ENCODE results near the gene SERPINB1. TPM values are rescaled to one million over a fixed set of nuclear protein-coding genes. Genes with fewer than 3 reads are reported as not detected.
"Not testable (repeated sequence)": the region's sequence is repeated elsewhere in the genome, so short reads cannot be mapped to it uniquely, and the experiment has no call there.

Gene SERPINB1
- total RNA-seq, 1 experiment from 2014 or later: 133 TPM

GRCh38 chr6:2804516-2804915, 37.1 kb downstream of the SERPINB1 start:
- no peak overlapping the region for H2AFZ ChIP-seq (ENCODE audit: low read length)
- ChIA-PET POLR2A (ENCODE audit: unreplicated experiment) (no interaction called here), CTCF (no interaction called here)
- H3K9me3 ChIP-seq (ENCODE audit: low read length): no peaks in the 10 kb centered on the region
- H3K27me3 ChIP-seq (ENCODE audit: low read length): no peaks in the 10 kb centered on the region
- no peaks in the 10 kb centered on the region for H3K9me2 ChIP-seq (replicated peaks; ENCODE audit: low read length)
- peaks cover 7% of the 10 kb centered on the region for H3F3A ChIP-seq (ENCODE audit: low read length, unreplicated experiment)
- H3K4me3 ChIP-seq (ENCODE audit: low read length): no peak overlapping the region
- TF ChIP-seq EZH2 (IDR thresholded peaks at IDR 0.05; ENCODE audit: low read length, unreplicated experiment): no peak
- no peak for TF ChIP-seq CTCF (conservative IDR thresholded peaks at IDR 0.05; ENCODE audit: low read depth, low read length)
- H3K9ac ChIP-seq (ENCODE audit: low read length): no peak overlapping the region
- intact Hi-C loops (cut with micrococcal nuclease): no loop called here
- no peaks in the 10 kb centered on the region for H4K20me1 ChIP-seq (ENCODE audit: low read length)
- no TSS peak for BruUV-seq (replicated peaks)
- H3K36me3 ChIP-seq (ENCODE audit: low read depth, low read length): no peaks in the 10 kb centered on the region
- no peaks in the 10 kb centered on the region for H3K79me2 ChIP-seq (ENCODE audit: low read length)
- no peak overlapping the region for H3K27ac ChIP-seq (ENCODE audit: low read length)
- DNase-seq: no peak
- no peak overlapping the region for H3K4me2 ChIP-seq (ENCODE audit: low read length)
- no peak for ATAC-seq
- peaks cover 24% of the 10 kb centered on the region for H3K4me1 ChIP-seq (ENCODE audit: insufficient read depth, low read length)

GRCh38 chr6:2803731-2804429, 37.8 kb downstream of the SERPINB1 start:
- H3K27me3 ChIP-seq (ENCODE audit: low read length): no peaks in the 10 kb centered on the region
- no peaks in the 10 kb centered on the region for H4K20me1 ChIP-seq (ENCODE audit: low read length)
- H2AFZ ChIP-seq (ENCODE audit: low read length): no peak overlapping the region
- H3K27ac ChIP-seq (ENCODE audit: low read length): no peak overlapping the region
- H3K4me3 ChIP-seq (ENCODE audit: low read length): no peak overlapping the region
- no peak for TF ChIP-seq EZH2phosphoT487 (IDR thresholded peaks at IDR 0.05; ENCODE audit: borderline replicate concordance, low read length)
- no peak for TF ChIP-seq EZH2 (IDR thresholded peaks at IDR 0.05; ENCODE audit: low read length, unreplicated experiment)
- TF ChIP-seq CTCF (conservative IDR thresholded peaks at IDR 0.05; ENCODE audit: low read depth, low read length): no peak
- no peaks in the 10 kb centered on the region for H3K79me2 ChIP-seq (ENCODE audit: low read length)
- ATAC-seq (no peak), DNase-seq (no peak)
- H3K4me1 ChIP-seq (ENCODE audit: insufficient read depth, low read length): peaks cover 18% of the 10 kb centered on the region
- POLR2A ChIA-PET (ENCODE audit: unreplicated experiment): no interaction called here
- no peaks in the 10 kb centered on the region for H3K36me3 ChIP-seq (ENCODE audit: low read depth, low read length)
- H3F3A ChIP-seq (ENCODE audit: low read length, unreplicated experiment): peaks cover under 1% of the 10 kb centered on the region
- intact Hi-C loops (cut with micrococcal nuclease): no loop called here
- no peaks in the 10 kb centered on the region for H3K9me2 ChIP-seq (replicated peaks; ENCODE audit: low read length)
- BruUV-seq (replicated peaks): no TSS peak
- H3K4me2 ChIP-seq (ENCODE audit: low read length): no peak overlapping the region
- no peaks in the 10 kb centered on the region for H3K9me3 ChIP-seq (ENCODE audit: low read length)
- no peak overlapping the region for H3K9ac ChIP-seq (ENCODE audit: low read length)
- CTCF ChIA-PET: no interaction called here

GRCh38 chr6:2802521-2803060, 39.1 kb downstream of the SERPINB1 start:
- Histone ChIP-seq H3K79me2 (ENCODE audit: low read length) (no peaks in the 10 kb centered on the region), H3K4me3 (ENCODE audit: low read length) (no peak overlapping the region), H3K27ac (ENCODE audit: low read length) (no peak overlapping the region), H3K9me2 (replicated peaks; ENCODE audit: low read length) (no peaks in the 10 kb centered on the region), H3K36me3 (ENCODE audit: low read depth, low read length) (no peaks in the 10 kb centered on the region), H3K9ac (ENCODE audit: low read length) (no peak overlapping the region), H4K20me1 (ENCODE audit: low read length) (no peaks in the 10 kb centered on the region), H3K9me3 (ENCODE audit: low read length) (no peaks in the 10 kb centered on the region), H2AFZ (ENCODE audit: low read length) (no peak overlapping the region), H3F3A (ENCODE audit: low read length, unreplicated experiment) (no peaks in the 10 kb centered on the region), H3K27me3 (ENCODE audit: low read length) (no peaks in the 10 kb centered on the region), H3K4me1 (ENCODE audit: insufficient read depth, low read length) (peaks cover 10% of the 10 kb centered on the region), H3K4me2 (ENCODE audit: low read length) (no peak overlapping the region)
- intact Hi-C loops (cut with micrococcal nuclease): no loop called here
- no peak for ATAC-seq
- BruUV-seq (replicated peaks): no TSS peak
- TF ChIP-seq EZH2phosphoT487 (IDR thresholded peaks at IDR 0.05; ENCODE audit: borderline replicate concordance, low read length) (no peak), CTCF (conservative IDR thresholded peaks at IDR 0.05; ENCODE audit: low read depth, low read length) (no peak), EZH2 (IDR thresholded peaks at IDR 0.05; ENCODE audit: low read length, unreplicated experiment) (no peak)
- CTCF ChIA-PET: no interaction called here
- DNase-seq: no peak
- POLR2A ChIA-PET (ENCODE audit: unreplicated experiment): no interaction called here

GRCh38 chr6:2801687-2802086, 40.0 kb downstream of the SERPINB1 start:
- H3K9ac ChIP-seq (ENCODE audit: low read length); BruUV-seq (replicated peaks); H3K4me2 ChIP-seq (ENCODE audit: low read length); POLR2A ChIA-PET (ENCODE audit: unreplicated experiment); H3K9me3 ChIP-seq (ENCODE audit: low read length); H3K79me2 ChIP-seq (ENCODE audit: low read length); H3K4me3 ChIP-seq (ENCODE audit: low read length); H3K4me1 ChIP-seq (ENCODE audit: insufficient read depth, low read length); ATAC-seq; H4K20me1 ChIP-seq (ENCODE audit: low read length); H3K27ac ChIP-seq (ENCODE audit: low read length); H2AFZ ChIP-seq (ENCODE audit: low read length); H3K27me3 ChIP-seq (ENCODE audit: low read length); H3F3A ChIP-seq (ENCODE audit: low read length, unreplicated experiment); H3K9me2 ChIP-seq (replicated peaks; ENCODE audit: low read length); CTCF ChIA-PET; DNase-seq; intact Hi-C loops (cut with micrococcal nuclease); H3K36me3 ChIP-seq (ENCODE audit: low read depth, low read length): not testable (repeated sequence)

Measured in PC-3 (cell line).